ENCODE measurements around the gene SVIL.

DNA sequence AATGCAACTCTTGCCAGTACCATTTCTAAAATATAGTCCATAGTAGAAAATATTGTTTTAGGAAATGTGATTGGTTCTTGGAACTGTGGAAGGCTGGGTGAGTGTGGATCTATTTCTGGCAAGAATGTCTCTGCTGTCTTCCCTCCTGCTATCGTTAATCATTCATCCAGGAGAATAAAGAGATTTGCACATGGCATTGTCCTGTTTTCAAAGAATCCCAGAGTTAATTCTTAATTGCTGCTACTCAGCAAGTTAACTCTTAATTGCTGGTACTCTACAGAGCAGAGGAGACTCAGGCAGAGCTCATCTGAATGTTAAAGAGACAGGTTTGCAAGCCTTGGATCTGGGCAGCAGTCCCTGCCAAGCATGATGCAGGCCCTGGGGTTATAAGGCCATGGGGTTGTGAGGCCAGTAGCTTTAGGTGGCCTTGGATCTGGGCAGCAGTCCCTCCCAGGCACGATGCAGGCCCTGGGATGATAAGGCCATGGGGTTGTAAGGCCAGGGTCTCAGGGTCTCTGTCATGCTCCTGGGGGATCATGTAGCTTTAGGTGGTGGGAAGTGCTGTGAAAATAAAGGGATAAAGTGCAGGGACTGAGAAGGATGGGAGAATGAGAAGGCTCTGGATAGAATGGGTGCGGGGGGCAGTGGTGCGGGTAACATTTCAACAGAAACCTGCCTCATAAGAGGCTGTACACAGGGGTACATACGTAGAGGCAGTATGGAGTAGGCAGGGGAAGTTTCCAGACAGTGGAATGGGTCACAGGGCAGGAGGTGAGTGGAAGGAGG is 162.3 kb downstream of the SVIL start:
- TF ChIP-seq, protein P1, sequence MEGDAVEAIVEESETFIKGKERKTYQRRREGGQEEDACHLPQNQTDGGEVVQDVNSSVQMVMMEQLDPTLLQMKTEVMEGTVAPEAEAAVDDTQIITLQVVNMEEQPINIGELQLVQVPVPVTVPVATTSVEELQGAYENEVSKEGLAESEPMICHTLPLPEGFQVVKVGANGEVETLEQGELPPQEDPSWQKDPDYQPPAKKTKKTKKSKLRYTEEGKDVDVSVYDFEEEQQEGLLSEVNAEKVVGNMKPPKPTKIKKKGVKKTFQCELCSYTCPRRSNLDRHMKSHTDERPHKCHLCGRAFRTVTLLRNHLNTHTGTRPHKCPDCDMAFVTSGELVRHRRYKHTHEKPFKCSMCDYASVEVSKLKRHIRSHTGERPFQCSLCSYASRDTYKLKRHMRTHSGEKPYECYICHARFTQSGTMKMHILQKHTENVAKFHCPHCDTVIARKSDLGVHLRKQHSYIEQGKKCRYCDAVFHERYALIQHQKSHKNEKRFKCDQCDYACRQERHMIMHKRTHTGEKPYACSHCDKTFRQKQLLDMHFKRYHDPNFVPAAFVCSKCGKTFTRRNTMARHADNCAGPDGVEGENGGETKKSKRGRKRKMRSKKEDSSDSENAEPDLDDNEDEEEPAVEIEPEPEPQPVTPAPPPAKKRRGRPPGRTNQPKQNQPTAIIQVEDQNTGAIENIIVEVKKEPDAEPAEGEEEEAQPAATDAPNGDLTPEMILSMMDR (conservative IDR thresholded peaks at IDR 0.05; ENCODE audit: low read length) = no peak
- no peak for TF ChIP-seq EZH2phosphoT487 (IDR thresholded peaks at IDR 0.05; ENCODE audit: borderline replicate concordance, low read depth, low read length)
